Smooth muscle cell of trachea (primary cell): Measurements from ENCODE around the gene F13B. TPM values are rescaled to one million over a fixed set of nuclear protein-coding genes. Genes with fewer than 3 reads are reported as not detected.

Source experiments
- total RNA-seq: library from RNA; depleted of rRNA; stranded (reverse); fragments of >200 nt; gene quantifications from 2 replicates; pipeline ENCODE4 v1.2.1, GENCODE V29; 2014

Gene F13B, protein sequence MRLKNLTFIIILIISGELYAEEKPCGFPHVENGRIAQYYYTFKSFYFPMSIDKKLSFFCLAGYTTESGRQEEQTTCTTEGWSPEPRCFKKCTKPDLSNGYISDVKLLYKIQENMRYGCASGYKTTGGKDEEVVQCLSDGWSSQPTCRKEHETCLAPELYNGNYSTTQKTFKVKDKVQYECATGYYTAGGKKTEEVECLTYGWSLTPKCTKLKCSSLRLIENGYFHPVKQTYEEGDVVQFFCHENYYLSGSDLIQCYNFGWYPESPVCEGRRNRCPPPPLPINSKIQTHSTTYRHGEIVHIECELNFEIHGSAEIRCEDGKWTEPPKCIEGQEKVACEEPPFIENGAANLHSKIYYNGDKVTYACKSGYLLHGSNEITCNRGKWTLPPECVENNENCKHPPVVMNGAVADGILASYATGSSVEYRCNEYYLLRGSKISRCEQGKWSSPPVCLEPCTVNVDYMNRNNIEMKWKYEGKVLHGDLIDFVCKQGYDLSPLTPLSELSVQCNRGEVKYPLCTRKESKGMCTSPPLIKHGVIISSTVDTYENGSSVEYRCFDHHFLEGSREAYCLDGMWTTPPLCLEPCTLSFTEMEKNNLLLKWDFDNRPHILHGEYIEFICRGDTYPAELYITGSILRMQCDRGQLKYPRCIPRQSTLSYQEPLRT
- total RNA-seq, result not detected in 2 replicates

DNA sequence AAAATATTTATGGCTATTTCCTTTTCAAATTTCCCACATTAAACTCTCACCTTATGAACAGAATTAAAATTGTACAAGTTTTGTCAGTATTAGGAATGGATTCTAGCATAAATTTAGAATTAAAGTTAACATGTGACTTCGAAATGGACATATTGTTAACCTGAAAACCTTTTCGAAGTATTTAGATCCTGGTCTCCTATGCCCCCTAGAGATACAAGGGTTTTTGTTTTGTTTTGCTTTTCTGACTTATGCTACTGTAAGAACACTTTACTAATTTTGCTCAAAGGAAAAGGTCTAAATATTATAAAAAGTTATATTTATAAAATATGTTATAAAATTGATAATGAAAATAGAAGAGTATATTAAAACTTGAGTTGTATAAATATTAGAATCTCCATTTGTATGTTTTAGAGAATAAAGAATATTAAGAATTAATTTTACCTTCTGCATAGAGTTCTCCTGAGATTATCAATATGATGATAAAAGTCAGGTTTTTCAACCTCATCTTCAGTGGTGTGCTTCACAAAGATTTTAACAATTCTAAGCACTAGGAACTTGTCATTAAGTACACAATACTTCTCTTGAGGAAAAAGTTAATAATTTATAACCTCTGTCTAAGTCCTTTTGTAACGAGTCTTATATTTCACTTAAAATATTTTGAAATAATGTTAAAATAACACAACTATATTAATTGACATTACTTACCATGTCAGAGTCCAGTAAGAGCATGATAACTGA lies at the start of gene F13B:
TSS of gene F13B (minus strand) at position 542 of the 738 bp plus-strand sequence. CDS start at position 505, 37 bp downstream.

Other genes starting within 250 kb of the F13B start
- 0.50 TPM in 1 of 2 replicates, not detected in the other for gene CFHR1, start 247.5 kb downstream of the F13B start, total RNA-seq
- under 0.01 TPM in 1 of 2 replicates, not detected in the other for gene CFHR4, start 179.2 kb downstream of the F13B start, total RNA-seq
- gene CFHR2, start 123.5 kb downstream of the F13B start, total RNA-seq, result not detected in 2 replicates
- not detected in 2 replicates for gene CFHR5, start 89.7 kb downstream of the F13B start, total RNA-seq
- 2.0 and 60.8 TPM in 2 replicates for gene ASPM, start 79.4 kb upstream of the F13B start, total RNA-seq
- 12.1 and 18.6 TPM in 2 replicates for gene ZBTB41, start 134.0 kb upstream of the F13B start, total RNA-seq
- 0.15 and 0.33 TPM in 2 replicates for gene CRB1, start 201.0 kb upstream of the F13B start, total RNA-seq